Peyer's patch (tissue), 4 donors: ENCODE results near the gene AMFR.

ENCODE experiments used
- POLR2A ChIP-seq, 2 donors: fragments of 450-650 bp; IDR thresholded peaks; one replicate each; pipeline ENCODE4 v1.5.1; 2017; ENCODE audit warnings: antibody characterized with exemption in 2 of 2, mild to moderate bottlenecking in 2 of 2, moderate library complexity in 2 of 2
- TF ChIP-seq, protein P1 (sequence below), 6 experiments: fragments of 450-650 bp in 4 of 6; fragments of 200-600 bp in 2 of 6; sonication (generic) in 1 of 6; IDR thresholded peaks; one replicate each; pipeline ENCODE4 v1.5.1; 2017 to 2019; ENCODE audit warnings: antibody characterized with exemption in 6 of 6, mild to moderate bottlenecking in 3 of 6, moderate library complexity in 1 of 6

DNA sequence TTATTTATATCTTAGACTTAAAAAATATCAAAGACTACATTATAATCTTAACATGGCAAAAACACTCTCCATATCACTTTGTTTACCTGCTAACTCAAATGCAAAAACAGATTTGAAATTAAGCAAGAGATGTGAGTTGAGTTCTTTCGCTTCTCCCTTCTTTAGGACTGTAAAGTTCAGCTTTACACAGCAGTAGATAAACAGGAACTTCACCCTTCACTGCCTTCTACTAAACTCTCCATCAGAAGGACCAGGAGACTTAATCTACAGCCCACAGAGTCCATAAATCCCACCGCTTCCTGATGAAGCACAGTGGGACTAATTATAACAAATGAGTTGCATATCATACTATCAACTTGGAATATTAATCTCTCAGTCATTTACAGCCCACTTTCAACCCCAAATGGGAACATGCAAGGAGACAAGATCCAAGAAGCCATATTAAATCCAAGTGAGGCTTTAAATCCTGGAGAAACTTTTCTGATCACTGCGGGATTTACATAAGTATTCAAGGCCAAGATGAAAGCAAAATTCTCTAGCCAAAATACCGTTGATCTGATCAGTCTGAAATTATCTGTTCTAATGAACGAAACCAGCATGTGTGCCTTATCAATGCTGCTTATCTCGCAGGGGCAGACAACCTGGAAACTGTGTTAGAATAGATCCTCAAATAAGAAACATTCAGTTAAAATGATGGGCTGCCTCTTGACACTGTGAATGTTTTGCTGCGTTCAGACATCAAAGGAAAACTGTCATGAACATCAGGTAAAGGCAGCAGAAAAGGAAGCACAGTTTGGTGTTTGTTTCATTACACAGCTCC, 1.6 kb downstream of the AMFR start:
- TF ChIP-seq POLR2A (IDR thresholded peaks at IDR 0.05): no peak
- TF ChIP-seq, protein P1, sequence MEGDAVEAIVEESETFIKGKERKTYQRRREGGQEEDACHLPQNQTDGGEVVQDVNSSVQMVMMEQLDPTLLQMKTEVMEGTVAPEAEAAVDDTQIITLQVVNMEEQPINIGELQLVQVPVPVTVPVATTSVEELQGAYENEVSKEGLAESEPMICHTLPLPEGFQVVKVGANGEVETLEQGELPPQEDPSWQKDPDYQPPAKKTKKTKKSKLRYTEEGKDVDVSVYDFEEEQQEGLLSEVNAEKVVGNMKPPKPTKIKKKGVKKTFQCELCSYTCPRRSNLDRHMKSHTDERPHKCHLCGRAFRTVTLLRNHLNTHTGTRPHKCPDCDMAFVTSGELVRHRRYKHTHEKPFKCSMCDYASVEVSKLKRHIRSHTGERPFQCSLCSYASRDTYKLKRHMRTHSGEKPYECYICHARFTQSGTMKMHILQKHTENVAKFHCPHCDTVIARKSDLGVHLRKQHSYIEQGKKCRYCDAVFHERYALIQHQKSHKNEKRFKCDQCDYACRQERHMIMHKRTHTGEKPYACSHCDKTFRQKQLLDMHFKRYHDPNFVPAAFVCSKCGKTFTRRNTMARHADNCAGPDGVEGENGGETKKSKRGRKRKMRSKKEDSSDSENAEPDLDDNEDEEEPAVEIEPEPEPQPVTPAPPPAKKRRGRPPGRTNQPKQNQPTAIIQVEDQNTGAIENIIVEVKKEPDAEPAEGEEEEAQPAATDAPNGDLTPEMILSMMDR (IDR thresholded peaks at IDR 0.05): no peak
